HepG2 (cell line): Measurements from ENCODE around the gene ITPK1. TPM values are rescaled to one million over a fixed set of nuclear protein-coding genes. Genes with fewer than 3 reads are reported as not detected.

ENCODE experiments used
- ADNP ChIP-seq: sonication (generic); formaldehyde crosslinking; IDR thresholded peaks from 2 replicates; pipeline ENCODE4 v1.4.0; 2020; ENCODE audit warnings: missing genetic modification reagents
- CEBPB ChIP-seq: IDR thresholded peaks from 2 replicates; pipeline ENCODE4 v1.6.1; 2011; ENCODE audit warnings: low read depth, low read length, improper control_type of control experiment, borderline replicate concordance
- CREM ChIP-seq, 2 experiments: sonication (generic) in 1 of 2; formaldehyde crosslinking in 1 of 2; IDR thresholded peaks; 2 replicates each; pipeline versions ENCODE4 v1.4.0 to v1.6.1; 2016 to 2020; ENCODE audit warnings: antibody characterized with exemption in 1 of 2, mild to moderate bottlenecking in 1 of 2, missing genetic modification reagents in 1 of 2
- FOXJ3 ChIP-seq: sonication (generic); formaldehyde crosslinking; IDR thresholded peaks from 2 replicates; pipeline ENCODE4 v1.4.0; 2020; ENCODE audit warnings: missing genetic modification reagents, mild to moderate bottlenecking, borderline replicate concordance
- FOXO1 ChIP-seq: sonication (generic); formaldehyde crosslinking; IDR thresholded peaks from 2 replicates; pipeline ENCODE4 v1.4.0; 2020; ENCODE audit warnings: missing genetic modification reagents
- HDAC2 ChIP-seq: sonication (generic); formaldehyde crosslinking; IDR thresholded peaks from 2 replicates; pipeline ENCODE4 v1.4.0; 2020; ENCODE audit warnings: missing genetic modification reagents
- KAT8 ChIP-seq: IDR thresholded peaks from 2 replicates; pipeline ENCODE4 v1.6.1; 2016; ENCODE audit warnings: missing genetic modification reagents, missing compliant biosample characterization
- LCORL ChIP-seq, 2 experiments: fragments of 450-650 bp in 1 of 2; sonication (generic) in 1 of 2; formaldehyde crosslinking in 1 of 2; IDR thresholded peaks; 2 replicates each; pipeline versions ENCODE4 v1.5.0 to v1.6.1; 2017 to 2020; ENCODE audit warnings: antibody characterized with exemption in 1 of 2, missing genetic modification reagents in 1 of 2
- MED1 ChIP-seq: sonication (generic); formaldehyde crosslinking; IDR thresholded peaks from 2 replicates; pipeline ENCODE4 v1.4.0; 2020; ENCODE audit warnings: missing genetic modification reagents
- PHF21A ChIP-seq: sonication (generic); formaldehyde crosslinking; IDR thresholded peaks from 2 replicates; pipeline ENCODE4 v1.5.0; 2020; ENCODE audit warnings: mild to moderate bottlenecking, missing genetic modification reagents
- SIX1 ChIP-seq: sonication (generic); formaldehyde crosslinking; IDR thresholded peaks from 2 replicates; pipeline ENCODE4 v1.4.0; 2020; ENCODE audit warnings: missing genetic modification reagents, borderline replicate concordance
- SMARCE1 ChIP-seq: fragments of 450-650 bp; IDR thresholded peaks from 2 replicates; pipeline ENCODE4 v1.6.1; 2017; ENCODE audit warnings: borderline replicate concordance
- TBX2 ChIP-seq: sonication (generic); formaldehyde crosslinking; IDR thresholded peaks from 2 replicates; pipeline ENCODE4 v1.5.0; 2020; ENCODE audit warnings: missing genetic modification reagents, mild to moderate bottlenecking, borderline replicate concordance
- TCF7 ChIP-seq: sonication (generic); IDR thresholded peaks from 2 replicates; pipeline ENCODE4 v1.6.1; 2016; ENCODE audit warnings: antibody characterized with exemption, low read depth
- TGIF2 ChIP-seq: IDR thresholded peaks from 2 replicates; pipeline ENCODE4 v1.6.1; 2016; ENCODE audit warnings: control low read depth, missing compliant biosample characterization
- ZNF263 ChIP-seq: sonication (generic); formaldehyde crosslinking; IDR thresholded peaks from 2 replicates; pipeline ENCODE4 v1.4.0; 2020; ENCODE audit warnings: missing genetic modification reagents
- ZNF331 ChIP-seq: sonication (generic); formaldehyde crosslinking; IDR thresholded peaks from 2 replicates; pipeline ENCODE4 v1.4.0; 2020; ENCODE audit warnings: missing genetic modification reagents
- ZNF557 ChIP-seq: sonication (generic); formaldehyde crosslinking; IDR thresholded peaks from 2 replicates; pipeline ENCODE4 v1.4.0; 2020; ENCODE audit warnings: missing genetic modification reagents
- ZNF644 ChIP-seq: IDR thresholded peaks from 2 replicates; pipeline ENCODE4 v1.6.1; 2016; ENCODE audit warnings: low read depth
- polyA plus RNA-seq, 8 experiments: library from polyadenylated mRNA; depleted of rRNA in 3 of 8; stranded (reverse) in 7 of 8; unstranded in 1 of 8; fragments of >200 nt; fragmentation: Illumina TruSeq in 4 of 8; extraction: Trizol in 4 of 8; gene quantifications; 2 replicates each; pipeline versions ENCODE4 v1.2.1 to v1.2.3, GENCODE V29; 2011 to 2016; ENCODE audit warnings: low read depth in 4 of 8, missing spikeins in 1 of 8, mixed read lengths in 1 of 8; ENCODE audit not compliant: insufficient read depth in 1 of 8
- total RNA-seq, 5 experiments: library from RNA; depleted of rRNA; stranded (reverse); fragments of >200 nt; fragmentation: Illumina TruSeq; extraction: Trizol; gene quantifications; 2 replicates each; pipeline ENCODE4 v1.2.3, GENCODE V29; 2016; ENCODE audit warnings: low read depth in 1 of 5
- TF ChIP-seq, protein P1 (sequence below): sonication (generic); formaldehyde crosslinking; IDR thresholded peaks from 2 replicates; pipeline ENCODE4 v1.4.0; 2020; ENCODE audit warnings: missing genetic modification reagents
- TF ChIP-seq, protein P2 (sequence below): sonication (generic); formaldehyde crosslinking; IDR thresholded peaks from 2 replicates; pipeline ENCODE4 v1.4.0; 2020; ENCODE audit warnings: missing genetic modification reagents
- TF ChIP-seq, protein P3 (sequence below): sonication (generic); formaldehyde crosslinking; IDR thresholded peaks from 2 replicates; pipeline ENCODE4 v1.4.0; 2020; ENCODE audit warnings: mild to moderate bottlenecking, low read depth, missing genetic modification reagents
- TF ChIP-seq, protein P4 (sequence below), 2 experiments: sonication (generic) in 1 of 2; formaldehyde crosslinking in 1 of 2; IDR thresholded peaks; 2 replicates each; pipeline versions ENCODE4 v1.5.1 to v1.6.1; 2011 to 2020; ENCODE audit warnings: borderline replicate concordance in 1 of 2, low read depth in 1 of 2, low read length in 1 of 2, mild to moderate bottlenecking in 1 of 2, missing genetic modification reagents in 1 of 2, moderate library complexity in 1 of 2

Gene ITPK1
- total and polyA plus RNA-seq, 2 of the 13 experiments (the other 11 are each of a cell fraction or from before 2014, with no cell fraction given) = 20.5 to 47.5 TPM

DNA sequence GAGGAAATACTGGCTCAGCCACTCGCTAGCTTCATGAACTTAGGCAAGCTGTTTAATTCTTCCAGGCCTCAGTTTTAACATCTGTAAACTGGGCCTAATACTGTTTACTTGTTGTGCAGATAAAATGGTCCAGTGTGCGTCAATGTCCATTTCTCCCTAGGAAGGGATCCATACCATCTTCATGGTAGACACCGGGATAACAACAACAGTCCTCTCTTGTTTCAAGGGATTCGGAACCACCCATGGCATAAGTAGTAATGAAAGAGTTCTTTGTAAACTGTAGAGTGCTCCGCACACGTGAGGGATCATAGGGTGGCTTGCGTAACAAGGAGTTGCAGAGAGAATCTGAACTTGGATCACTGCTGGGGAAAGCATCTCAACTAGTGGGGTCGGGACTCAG, 210.1 kb downstream of the ITPK1 start (continued):
- peak; percentile 45; the same call in 1 of the 2 replicates for TF ChIP-seq CREM (IDR thresholded peaks at IDR 0.05)
- no peak for TF ChIP-seq CREM (CRISPR knock-in tag; IDR thresholded peaks at IDR 0.05)
- TF ChIP-seq CEBPB = peak; percentile 92
- 0 out of 2 replicates have a peak, but pooled peaks have one; percentile 16 for TF ChIP-seq TGIF2 (CRISPR knock-in tag)
- no peak for TF ChIP-seq SMARCE1
- TF ChIP-seq MED1 (CRISPR knock-in tag) = 0 out of 2 replicates have a peak, but pooled peaks have one; percentile 20
- peak; percentile 44; the same call in 1 of the 2 replicates for TF ChIP-seq FOXO1
- TF ChIP-seq ZNF644 (CRISPR knock-in tag) = peak; percentile 97
- peak; percentile 52; the same call in 1 of the 2 replicates for TF ChIP-seq HDAC2 (CRISPR knock-in tag)
- no peak for TF ChIP-seq LCORL (IDR thresholded peaks at IDR 0.05)
- 0 out of 2 replicates have a peak, but pooled peaks have one; percentile 19 for TF ChIP-seq LCORL (CRISPR knock-in tag; IDR thresholded peaks at IDR 0.05)
- TF ChIP-seq, protein P1, sequence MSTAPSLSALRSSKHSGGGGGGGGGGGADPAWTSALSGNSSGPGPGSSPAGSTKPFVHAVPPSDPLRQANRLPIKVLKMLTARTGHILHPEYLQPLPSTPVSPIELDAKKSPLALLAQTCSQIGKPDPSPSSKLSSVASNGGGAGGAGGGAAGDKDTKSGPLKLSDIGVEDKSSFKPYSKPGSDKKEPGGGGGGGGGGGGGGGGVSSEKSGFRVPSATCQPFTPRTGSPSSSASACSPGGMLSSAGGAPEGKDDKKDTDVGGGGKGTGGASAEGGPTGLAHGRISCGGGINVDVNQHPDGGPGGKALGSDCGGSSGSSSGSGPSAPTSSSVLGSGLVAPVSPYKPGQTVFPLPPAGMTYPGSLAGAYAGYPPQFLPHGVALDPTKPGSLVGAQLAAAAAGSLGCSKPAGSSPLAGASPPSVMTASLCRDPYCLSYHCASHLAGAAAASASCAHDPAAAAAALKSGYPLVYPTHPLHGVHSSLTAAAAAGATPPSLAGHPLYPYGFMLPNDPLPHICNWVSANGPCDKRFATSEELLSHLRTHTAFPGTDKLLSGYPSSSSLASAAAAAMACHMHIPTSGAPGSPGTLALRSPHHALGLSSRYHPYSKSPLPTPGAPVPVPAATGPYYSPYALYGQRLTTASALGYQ = 0 out of 2 replicates have a peak, but pooled peaks have one; percentile 32
- peak; percentile 51; the same call in 1 of the 2 replicates for TF ChIP-seq ZNF331 (CRISPR knock-in tag)
- TF ChIP-seq FOXJ3 (CRISPR knock-in tag) = peak; percentile 72; the same call in 1 of the 2 replicates
- TF ChIP-seq, protein P2, sequence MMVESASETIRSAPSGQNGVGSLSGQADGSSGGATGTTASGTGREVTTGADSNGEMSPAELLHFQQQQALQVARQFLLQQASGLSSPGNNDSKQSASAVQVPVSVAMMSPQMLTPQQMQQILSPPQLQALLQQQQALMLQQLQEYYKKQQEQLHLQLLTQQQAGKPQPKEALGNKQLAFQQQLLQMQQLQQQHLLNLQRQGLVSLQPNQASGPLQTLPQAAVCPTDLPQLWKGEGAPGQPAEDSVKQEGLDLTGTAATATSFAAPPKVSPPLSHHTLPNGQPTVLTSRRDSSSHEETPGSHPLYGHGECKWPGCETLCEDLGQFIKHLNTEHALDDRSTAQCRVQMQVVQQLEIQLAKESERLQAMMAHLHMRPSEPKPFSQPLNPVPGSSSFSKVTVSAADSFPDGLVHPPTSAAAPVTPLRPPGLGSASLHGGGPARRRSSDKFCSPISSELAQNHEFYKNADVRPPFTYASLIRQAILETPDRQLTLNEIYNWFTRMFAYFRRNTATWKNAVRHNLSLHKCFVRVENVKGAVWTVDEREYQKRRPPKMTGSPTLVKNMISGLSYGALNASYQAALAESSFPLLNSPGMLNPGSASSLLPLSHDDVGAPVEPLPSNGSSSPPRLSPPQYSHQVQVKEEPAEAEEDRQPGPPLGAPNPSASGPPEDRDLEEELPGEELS (CRISPR knock-in tag) = peak; percentile 76
- peak; percentile 67; the same call in 1 of the 2 replicates for TF ChIP-seq ADNP
- TF ChIP-seq ZNF263 (CRISPR knock-in tag) = peak; percentile 93
- no peak for TF ChIP-seq ZNF557
- TF ChIP-seq, protein P3, sequence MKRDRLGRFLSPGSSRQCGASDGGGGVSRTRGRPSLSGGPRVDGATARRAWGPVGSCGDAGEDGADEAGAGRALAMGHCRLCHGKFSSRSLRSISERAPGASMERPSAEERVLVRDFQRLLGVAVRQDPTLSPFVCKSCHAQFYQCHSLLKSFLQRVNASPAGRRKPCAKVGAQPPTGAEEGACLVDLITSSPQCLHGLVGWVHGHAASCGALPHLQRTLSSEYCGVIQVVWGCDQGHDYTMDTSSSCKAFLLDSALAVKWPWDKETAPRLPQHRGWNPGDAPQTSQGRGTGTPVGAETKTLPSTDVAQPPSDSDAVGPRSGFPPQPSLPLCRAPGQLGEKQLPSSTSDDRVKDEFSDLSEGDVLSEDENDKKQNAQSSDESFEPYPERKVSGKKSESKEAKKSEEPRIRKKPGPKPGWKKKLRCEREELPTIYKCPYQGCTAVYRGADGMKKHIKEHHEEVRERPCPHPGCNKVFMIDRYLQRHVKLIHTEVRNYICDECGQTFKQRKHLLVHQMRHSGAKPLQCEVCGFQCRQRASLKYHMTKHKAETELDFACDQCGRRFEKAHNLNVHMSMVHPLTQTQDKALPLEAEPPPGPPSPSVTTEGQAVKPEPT (CRISPR knock-in tag) = no peak
- 0 out of 2 replicates have a peak, but pooled peaks have one; percentile 11 for TF ChIP-seq TCF7
- TF ChIP-seq SIX1 (CRISPR knock-in tag) = peak; percentile 21; the same call in 1 of the 2 replicates
- peak; percentile 30; the same call in 1 of the 2 replicates for TF ChIP-seq TBX2 (CRISPR knock-in tag)
- TF ChIP-seq PHF21A = peak; percentile 61; the same call in 1 of the 2 replicates
- 0 out of 2 replicates have a peak, but pooled peaks have one; percentile 21 for TF ChIP-seq KAT8 (CRISPR knock-in tag)
- TF ChIP-seq, protein P4, sequence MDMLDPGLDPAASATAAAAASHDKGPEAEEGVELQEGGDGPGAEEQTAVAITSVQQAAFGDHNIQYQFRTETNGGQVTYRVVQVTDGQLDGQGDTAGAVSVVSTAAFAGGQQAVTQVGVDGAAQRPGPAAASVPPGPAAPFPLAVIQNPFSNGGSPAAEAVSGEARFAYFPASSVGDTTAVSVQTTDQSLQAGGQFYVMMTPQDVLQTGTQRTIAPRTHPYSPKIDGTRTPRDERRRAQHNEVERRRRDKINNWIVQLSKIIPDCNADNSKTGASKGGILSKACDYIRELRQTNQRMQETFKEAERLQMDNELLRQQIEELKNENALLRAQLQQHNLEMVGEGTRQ (IDR thresholded peaks at IDR 0.05; ENCODE audit: low read depth, low read length) = peak; percentile 76
- TF ChIP-seq, protein P4 (CRISPR knock-in tag; IDR thresholded peaks at IDR 0.05; ENCODE audit: borderline replicate concordance) = peak; percentile 46; the same call in 1 of the 2 replicates
